SK-N-MC (cell line): ENCODE measurements around the gene MED13L.
A peak's percentile ranks its signal among the peaks of the same experiment; 100 is the strongest.

Experiments used
- DNase-seq: peaks from one replicate; pipeline ENCODE4 v3.0.0-alpha.2; 2011; ENCODE audit warnings: low read depth, low spot score
- H3K27ac ChIP-seq: fragments of 200-600 bp; sonication (generic); 2 replicates; pipeline ENCODE4 v1.5.1; 2016; ENCODE audit warnings: mixed run types
- H3K36me3 ChIP-seq: fragments of 200-600 bp; sonication (generic); 2 replicates; pipeline ENCODE4 v1.6.1; 2017; ENCODE audit warnings: antibody characterized with exemption, low read length, mixed read lengths; ENCODE audit not compliant: insufficient read depth
- H3K4me3 ChIP-seq: fragments of 200-600 bp; sonication (generic); 2 replicates; pipeline ENCODE4 v1.5.1; 2016
- H3K9ac ChIP-seq: fragments of 200-600 bp; sonication (generic); 2 replicates; pipeline ENCODE4 v1.8.0; 2017; ENCODE audit warnings: mixed run types, mixed read lengths; ENCODE audit not compliant: insufficient read length
- H3K9me3 ChIP-seq: fragments of 200-600 bp; sonication (generic); 2 replicates; pipeline ENCODE4 v1.6.1; 2017; ENCODE audit warnings: low read depth, mild to moderate bottlenecking, antibody characterized with exemption, low read length, moderate library complexity, mixed read lengths
- EZH2 ChIP-seq: fragments of 200-600 bp; sonication (generic); IDR thresholded peaks from one replicate; pipeline ENCODE4 v1.6.1; 2017; ENCODE audit warnings: antibody characterized with exemption
- FOXP2 ChIP-seq: optimal IDR thresholded peaks from 2 replicates; pipeline ENCODE3; 2011; ENCODE audit warnings: mild to moderate bottlenecking, moderate library complexity; ENCODE audit not compliant: insufficient read depth; ENCODE audit errors: extremely low read length, control extremely low read depth
- POLR2AphosphoS5 ChIP-seq: IDR thresholded peaks from 2 replicates; pipeline ENCODE4 v1.6.1; 2012; ENCODE audit warnings: mild to moderate bottlenecking, low read depth, low read length, borderline replicate concordance

MED13L gene

DNA sequence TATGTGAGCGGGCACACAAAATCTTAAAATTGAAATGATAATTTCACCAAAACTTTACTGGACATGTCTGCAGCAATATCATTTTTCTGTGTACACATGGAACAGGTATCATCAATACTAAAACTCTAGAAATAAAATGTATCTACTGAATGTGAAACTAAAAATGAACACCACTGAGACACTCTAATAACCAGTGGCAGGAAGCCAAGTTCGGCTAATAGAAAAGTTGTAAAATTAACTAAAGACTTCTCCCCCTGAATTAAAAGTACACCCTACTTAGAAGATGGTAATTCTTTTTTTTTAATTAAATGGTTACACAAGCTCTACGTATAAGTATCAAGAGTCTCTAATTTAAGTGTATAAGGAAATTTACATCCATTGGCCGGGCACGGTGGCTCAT lies 227.2 kb downstream of the MED13L start:
- TF ChIP-seq EZH2 (no peak), POLR2AphosphoS5 (no peak), FOXP2 (no peak)
- no peaks in the 10 kb centered on the region for H3K36me3 ChIP-seq
- no peak for DNase-seq
- H3K27ac ChIP-seq, result no peak overlapping the region
- H3K9me3 ChIP-seq, result no peaks in the 10 kb centered on the region
- 0 out of 2 replicates have a peak overlapping the region, but pooled peaks have one; percentile 5 for H3K4me3 ChIP-seq
- H3K9ac ChIP-seq, result no peak overlapping the region

DNA sequence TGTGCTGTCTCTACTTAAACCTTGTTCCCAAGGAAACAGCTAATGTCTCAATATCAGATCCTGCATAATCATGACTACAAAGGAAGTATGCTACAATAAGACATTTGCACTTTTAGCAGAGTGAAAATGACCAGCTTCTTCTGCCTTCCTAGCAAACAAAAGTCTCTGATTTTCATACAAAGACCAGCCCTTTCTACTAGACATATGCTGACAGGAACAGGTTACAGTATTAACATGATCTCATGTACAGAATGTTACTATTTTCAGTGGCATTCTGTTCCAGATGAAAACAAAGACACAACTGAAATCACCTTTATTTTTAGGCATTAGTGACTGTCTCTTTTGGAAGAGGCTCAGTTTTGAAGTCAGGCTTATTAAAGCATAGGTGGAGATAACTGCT lies 228.6 kb downstream of the MED13L start:
- H3K9me3 ChIP-seq, result no peaks in the 10 kb centered on the region
- no peaks in the 10 kb centered on the region for H3K36me3 ChIP-seq
- TF ChIP-seq EZH2, result no peak
- H3K4me3 ChIP-seq, result no peak overlapping the region
- no peak overlapping the region for H3K9ac ChIP-seq
- DNase-seq, result no peak
- no peak overlapping the region for H3K27ac ChIP-seq

DNA sequence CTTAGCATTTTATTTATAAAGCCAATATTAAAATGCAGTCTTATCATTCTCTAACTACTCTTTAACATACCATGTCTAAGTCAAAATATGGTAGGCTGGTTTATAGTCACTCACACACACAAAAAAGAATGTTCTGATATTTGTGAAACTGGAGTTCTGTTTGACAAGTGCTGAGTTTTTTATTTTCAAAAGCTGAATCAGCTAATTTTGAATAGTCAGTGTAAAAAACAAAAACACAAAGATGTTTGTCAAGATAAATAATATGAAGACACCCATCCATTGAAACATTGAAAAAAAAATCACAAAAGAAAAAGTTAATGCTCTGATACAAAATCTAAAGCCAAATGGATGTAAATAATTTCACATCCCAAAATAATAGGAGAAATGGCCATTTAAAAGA lies 231.5 kb downstream of the MED13L start:
- no peak overlapping the region for H3K27ac ChIP-seq
- TF ChIP-seq EZH2 (no peak), POLR2AphosphoS5 (no peak), FOXP2 (no peak)
- no peak for DNase-seq
- H3K4me3 ChIP-seq, result no peak overlapping the region
- no peak overlapping the region for H3K9ac ChIP-seq
- H3K9me3 ChIP-seq, result no peaks in the 10 kb centered on the region
- H3K36me3 ChIP-seq, result no peaks in the 10 kb centered on the region

DNA sequence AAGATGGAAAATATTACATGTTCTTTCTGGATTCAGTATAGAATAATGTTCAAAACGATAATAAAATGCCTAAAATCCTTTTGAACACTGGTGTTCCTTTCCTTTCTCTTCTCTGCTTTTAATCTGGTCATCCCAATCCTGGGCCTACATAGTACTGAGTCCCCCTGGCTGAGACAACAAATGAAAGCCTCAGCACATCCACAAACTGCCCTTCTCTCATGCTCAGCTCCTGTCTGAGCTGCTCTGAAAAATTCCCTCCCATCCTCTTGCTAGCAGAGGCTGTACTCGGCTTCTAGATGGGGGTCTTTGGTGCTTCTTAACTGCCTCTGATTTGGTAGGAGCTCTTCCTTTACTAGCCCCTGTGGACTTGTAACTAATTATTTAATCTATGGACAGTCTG lies 232.3 kb downstream of the MED13L start:
- H3K27ac ChIP-seq, result 0 out of 2 replicates have a peak overlapping the region, but pooled peaks have one; percentile 7
- no peak overlapping the region for H3K4me3 ChIP-seq
- no peak for DNase-seq
- H3K9me3 ChIP-seq, result no peaks in the 10 kb centered on the region
- no peak for TF ChIP-seq POLR2AphosphoS5
- no peak for TF ChIP-seq FOXP2
- no peak for TF ChIP-seq EZH2
- H3K36me3 ChIP-seq, result no peaks in the 10 kb centered on the region
- no peak overlapping the region for H3K9ac ChIP-seq

DNA sequence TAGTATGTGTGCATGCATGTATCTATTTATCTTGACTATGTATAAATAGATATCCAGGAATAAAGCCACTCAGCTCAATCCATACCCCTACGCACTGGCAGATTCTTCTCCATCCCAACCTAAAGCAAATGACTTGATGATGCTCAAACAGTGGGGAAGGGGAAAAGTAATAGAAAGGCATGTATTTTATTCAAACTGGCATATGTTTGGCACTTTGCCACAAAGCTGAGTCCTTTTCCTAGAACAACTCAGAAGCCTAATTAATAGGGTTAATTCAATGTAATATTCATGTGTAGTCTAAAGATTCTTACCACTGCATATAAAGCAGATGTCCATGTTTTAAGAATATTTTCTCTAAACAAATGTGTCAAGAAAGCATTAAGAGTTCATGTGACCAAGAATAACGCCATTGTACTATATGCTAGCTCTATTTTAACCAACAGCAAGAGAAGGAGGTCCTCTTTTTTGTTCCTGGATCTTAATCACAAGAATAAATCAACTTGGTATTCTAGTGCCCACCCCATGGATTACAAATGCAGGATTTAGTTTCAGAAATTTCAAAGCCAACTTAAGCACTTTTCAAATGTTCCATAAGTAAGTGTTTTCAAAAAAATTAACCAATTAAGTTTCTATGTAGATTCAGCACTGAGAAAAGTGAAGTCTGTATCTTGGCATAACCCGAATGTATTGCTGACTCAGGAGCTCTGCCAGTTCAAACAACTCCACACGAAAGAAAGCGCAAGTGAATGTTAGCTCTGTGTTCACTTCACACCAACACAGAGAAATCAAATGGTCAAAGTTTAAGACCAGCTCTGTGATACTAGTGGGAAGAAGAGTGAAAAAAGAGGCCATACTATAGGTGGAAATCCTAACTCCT lies 233.6 kb downstream of the MED13L start:
- no peak for TF ChIP-seq FOXP2
- TF ChIP-seq POLR2AphosphoS5, result no peak
- TF ChIP-seq EZH2, result no peak
- H3K9me3 ChIP-seq, result no peaks in the 10 kb centered on the region
- no peaks in the 10 kb centered on the region for H3K36me3 ChIP-seq
- H3K9ac ChIP-seq, result peak overlapping the region; percentile 8
- DNase-seq, result no peak
- peak overlapping the region; percentile 60 for H3K27ac ChIP-seq
- H3K4me3 ChIP-seq, result peak overlapping the region; percentile 7; the same call in 1 of the 2 replicates

DNA sequence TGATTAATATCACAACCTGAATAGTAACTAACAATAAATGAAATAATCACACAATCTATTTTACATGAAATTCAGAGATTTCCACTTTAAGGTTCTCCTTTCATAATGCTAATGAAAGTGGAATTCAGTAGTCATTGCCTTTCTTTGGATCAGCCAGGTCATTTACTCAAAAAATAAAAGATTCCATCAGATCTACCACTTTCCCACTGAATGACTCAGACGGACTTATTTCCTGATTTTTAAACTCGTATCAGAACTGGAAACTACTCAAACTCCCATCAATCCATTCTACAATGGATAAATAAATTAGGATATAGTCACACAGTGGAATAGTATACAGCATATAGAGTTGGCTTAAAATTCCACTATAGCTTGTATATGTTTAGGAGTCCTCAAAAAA lies 237.1 kb downstream of the MED13L start:
- DNase-seq, result no peak
- no peak overlapping the region for H3K27ac ChIP-seq

DNA sequence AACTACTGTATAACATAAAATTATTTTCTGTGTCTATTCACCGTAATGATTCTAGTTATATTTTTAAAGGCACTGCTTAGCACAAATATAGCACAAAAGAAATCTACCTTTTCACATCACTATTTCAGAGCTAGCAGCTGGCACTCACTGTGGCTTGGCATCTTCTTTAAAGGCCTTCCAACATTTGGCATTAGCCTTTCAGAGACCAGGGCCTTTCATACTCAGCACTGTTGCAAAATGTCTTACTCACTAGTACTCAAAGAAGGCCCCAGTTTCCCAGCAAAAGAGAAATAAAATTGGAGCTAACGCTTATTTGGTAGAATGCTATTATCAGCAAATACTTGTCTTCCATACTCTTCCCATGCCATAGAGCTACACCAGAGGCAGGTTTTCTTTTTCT lies 238.4 kb downstream of the MED13L start:
- no peak overlapping the region for H3K4me3 ChIP-seq
- no peaks in the 10 kb centered on the region for H3K36me3 ChIP-seq
- H3K9me3 ChIP-seq, result no peaks in the 10 kb centered on the region
- no peak for DNase-seq
- TF ChIP-seq EZH2 (no peak), FOXP2 (no peak), POLR2AphosphoS5 (no peak)
- no peak overlapping the region for H3K27ac ChIP-seq
- H3K9ac ChIP-seq, result no peak overlapping the region

More for the DNA sequence above, 237.1 kb downstream of the MED13L start:
- H3K9me3 ChIP-seq, result no peaks in the 10 kb centered on the region
- no peak overlapping the region for H3K9ac ChIP-seq
- no peaks in the 10 kb centered on the region for H3K36me3 ChIP-seq
- no peak overlapping the region for H3K4me3 ChIP-seq
- TF ChIP-seq FOXP2, result no peak
- TF ChIP-seq POLR2AphosphoS5, result no peak
- TF ChIP-seq EZH2, result no peak

DNA sequence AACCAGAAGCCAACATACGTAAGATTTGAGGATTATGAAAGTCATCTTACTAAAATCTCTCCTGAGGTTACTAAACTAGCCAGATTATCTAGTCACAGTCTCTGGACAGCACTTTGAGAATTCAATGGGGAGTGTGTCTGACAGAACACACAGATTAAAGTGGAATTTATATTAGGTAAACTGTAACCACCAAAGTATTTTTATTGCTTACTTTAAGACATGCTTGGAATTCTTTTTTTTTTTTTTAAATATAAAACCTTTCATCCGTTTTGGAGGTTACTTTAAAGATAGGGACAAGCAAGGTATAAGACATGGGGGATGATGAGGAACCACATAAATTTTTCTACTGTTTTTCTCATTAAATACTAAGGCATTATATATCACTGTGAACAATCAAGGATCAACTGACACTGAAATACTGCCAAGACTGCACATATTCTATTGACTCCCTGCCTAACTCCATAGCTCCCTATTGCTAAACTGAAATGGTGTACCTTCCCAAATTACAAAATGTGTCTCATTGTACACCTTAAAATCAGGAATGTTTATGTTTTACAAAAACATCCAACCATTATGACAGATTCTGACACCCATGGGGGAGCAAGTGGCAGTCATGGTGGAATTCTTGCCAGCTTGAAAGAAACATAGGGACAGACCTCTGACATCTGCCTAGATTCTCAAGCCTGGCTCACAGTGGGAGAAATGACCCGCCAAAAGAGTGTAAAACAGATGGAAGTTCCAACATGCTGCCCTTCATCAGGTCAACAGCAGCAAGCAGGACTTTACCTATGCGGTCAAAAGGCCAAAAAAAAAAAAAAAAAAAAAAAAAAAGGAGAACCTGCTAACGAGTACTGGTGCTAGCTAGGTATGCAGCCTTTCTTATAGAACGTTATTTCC lies 239.3 kb downstream of the MED13L start:
- Histone ChIP-seq H3K9ac (no peak overlapping the region), H3K9me3 (no peaks in the 10 kb centered on the region), H3K36me3 (no peaks in the 10 kb centered on the region), H3K27ac (peak overlapping the region; percentile 1; the same call in 1 of the 2 replicates), H3K4me3 (no peak overlapping the region)
- TF ChIP-seq FOXP2 (no peak), EZH2 (no peak), POLR2AphosphoS5 (no peak)
- no peak for DNase-seq
